Islet precursor cell (in vitro differentiated cells): ENCODE measurements around the gene CDK4.
"Not testable (repeated sequence)": the region's sequence is repeated elsewhere in the genome, so short reads cannot be mapped to it uniquely, and the experiment has no call there.

Experiments used
- DNase-seq: peaks from one replicate; pipeline ENCODE4 v3.0.0-alpha.2; 2018

CDK4 gene

GRCh38 chr12:57724003-57724935 lies 27.8 kb downstream of the CDK4 start:
- peak; percentile 52 for DNase-seq

- DNase-seq = no peak
These were observed 28.5 kb downstream of the CDK4 start for GRCh38 chr12:57723630-57723962.

GRCh38 chr12:57722716-57723629 lies 29.1 kb downstream of the CDK4 start:
- peak; percentile 48 for DNase-seq

GRCh38 chr12:57721846-57722608 lies 30.1 kb downstream of the CDK4 start:
- not testable (repeated sequence) for DNase-seq

- DNase-seq = no peak
These were observed 31.2 kb downstream of the CDK4 start for GRCh38 chr12:57720606-57721595.

- DNase-seq = no peak
These were observed 32.1 kb downstream of the CDK4 start for GRCh38 chr12:57719777-57720605.

- DNase-seq = no peak
These were observed 33.2 kb downstream of the CDK4 start for GRCh38 chr12:57718641-57719528.

- no peak for DNase-seq
These were observed 34.1 kb downstream of the CDK4 start for GRCh38 chr12:57717846-57718640.

- DNase-seq = no peak
These were observed 35.0 kb downstream of the CDK4 start for GRCh38 chr12:57717131-57717530.

- DNase-seq = no peak
These were observed 35.8 kb downstream of the CDK4 start for GRCh38 chr12:57716305-57716704.

GRCh38 chr12:57715786-57716185 lies 36.3 kb downstream of the CDK4 start:
- no peak for DNase-seq

GRCh38 chr12:57715036-57715748 lies 36.9 kb downstream of the CDK4 start:
- not testable (repeated sequence) for DNase-seq

GRCh38 chr12:57713209-57713608 lies 38.9 kb downstream of the CDK4 start:
- DNase-seq = no peak

- DNase-seq = no peak
These were observed 39.4 kb downstream of the CDK4 start for GRCh38 chr12:57712701-57713100.

- no peak for DNase-seq
These were observed 43.8 kb downstream of the CDK4 start for GRCh38 chr12:57708296-57708695.

- DNase-seq = no peak
These were observed 44.9 kb downstream of the CDK4 start for GRCh38 chr12:57707250-57707649.

- no peak for DNase-seq
These were observed 51.8 kb downstream of the CDK4 start for GRCh38 chr12:57700317-57700716.

- no peak for DNase-seq
These were observed 53.7 kb downstream of the CDK4 start for GRCh38 chr12:57698414-57698813.
